Stimulated activated CD4-positive, alpha-beta T cell treated with anti-CD3 and anti-CD28 coated beads, TNF-alpha, amount 100 ng/mL, for 48 hours (primary cell): Measurements from ENCODE around the gene ZNF804B.

Experiments used
- DNase-seq, 3 donors: peaks; one replicate each; pipeline ENCODE4 v3.0.0-alpha.2; 2020; ENCODE audit warnings: low read depth in 3 of 3

Gene ZNF804B

DNA sequence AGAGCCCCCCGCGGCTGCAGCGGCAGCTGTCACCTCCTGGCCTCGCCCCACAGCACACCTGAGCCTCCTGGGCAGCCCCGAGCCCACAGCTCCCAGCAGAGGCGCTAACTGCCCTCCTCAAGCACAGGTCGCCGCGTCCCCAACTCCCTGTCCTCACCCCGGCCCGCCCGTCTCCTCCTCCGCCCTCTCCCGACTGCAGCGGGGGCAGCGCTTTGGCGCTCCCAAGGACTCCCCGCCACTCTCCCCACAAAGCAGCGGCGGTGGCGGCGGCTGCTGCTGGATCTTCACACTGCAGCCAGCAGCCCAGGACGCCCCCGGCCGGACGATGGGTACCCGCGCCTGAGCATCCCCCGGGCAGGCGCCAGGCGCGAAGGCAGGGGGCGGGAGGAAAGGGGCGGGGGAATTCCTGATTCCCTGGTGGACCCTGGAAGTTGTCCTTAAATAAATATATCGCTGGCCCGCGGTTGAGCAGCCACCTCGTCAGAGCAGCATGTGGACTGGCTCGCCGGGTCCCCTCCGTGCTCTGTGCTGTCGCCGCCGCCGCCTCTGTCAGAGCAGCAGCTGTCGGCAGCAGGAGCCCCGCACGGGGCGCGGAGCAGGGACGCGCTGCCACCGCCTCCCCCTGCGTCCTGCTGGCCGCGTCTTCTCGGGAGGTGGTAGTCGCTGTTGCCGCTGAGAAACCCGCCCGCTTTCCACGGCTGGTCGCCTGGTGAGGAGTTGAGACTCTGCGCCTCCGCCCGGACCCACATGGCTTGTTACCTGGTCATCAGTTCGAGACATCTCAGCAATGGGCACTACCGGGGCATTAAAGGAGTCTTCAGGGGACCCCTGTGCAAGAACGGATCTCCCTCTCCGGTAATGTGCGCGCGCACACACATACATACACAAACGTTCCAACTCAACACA, at the start of gene ZNF804B:
TSS of gene ZNF804B (plus strand) at position 471 of the 906 bp plus-strand sequence. CDS start at position 748, 277 bp downstream.
- DNase-seq: no peak

GRCh38 chr7:88735920-88736319, 23.6 kb upstream of the ZNF804B start:
- DNase-seq: no peak

DNA sequence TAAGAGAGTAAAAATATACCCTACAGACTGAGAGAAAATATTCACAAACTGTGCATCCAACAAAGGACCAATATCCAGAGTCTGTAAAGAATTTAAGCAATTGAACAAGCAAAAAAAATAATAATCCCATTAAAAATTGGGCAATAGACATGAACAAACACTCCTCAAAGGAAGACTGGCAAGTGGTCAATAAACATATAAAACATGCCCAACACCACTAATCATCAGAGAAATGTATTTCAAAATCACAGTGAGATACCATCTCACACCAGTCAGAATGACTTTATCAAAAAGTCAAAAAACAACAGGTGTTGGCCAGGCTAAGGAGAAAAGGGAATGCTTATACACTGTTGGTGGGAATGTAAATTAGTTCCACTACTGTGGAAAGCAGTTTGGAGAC, 21.9 kb upstream of the ZNF804B start:
- DNase-seq: no peak

GRCh38 chr7:88746126-88746525, 13.4 kb upstream of the ZNF804B start:
- DNase-seq: no peak

DNA sequence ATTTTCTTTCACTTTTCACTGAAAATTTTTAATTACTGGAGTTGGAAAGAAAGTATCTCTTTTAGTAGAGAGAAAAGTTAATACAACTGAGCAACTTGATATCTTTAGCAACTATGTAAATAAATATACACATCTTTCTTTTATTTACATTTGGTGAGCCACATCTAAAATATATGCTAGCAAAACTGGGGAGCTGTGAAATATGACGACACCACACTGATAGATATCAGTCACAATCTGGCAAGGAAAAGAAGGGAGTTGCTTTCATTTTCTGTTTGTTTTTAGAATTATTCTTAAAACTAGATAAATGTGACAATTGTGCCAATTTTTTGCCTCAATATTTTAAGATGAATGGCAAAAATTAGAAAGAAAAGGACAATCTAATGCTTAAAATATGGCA, 2.7 kb upstream of the ZNF804B start:
- DNase-seq: no peak

DNA sequence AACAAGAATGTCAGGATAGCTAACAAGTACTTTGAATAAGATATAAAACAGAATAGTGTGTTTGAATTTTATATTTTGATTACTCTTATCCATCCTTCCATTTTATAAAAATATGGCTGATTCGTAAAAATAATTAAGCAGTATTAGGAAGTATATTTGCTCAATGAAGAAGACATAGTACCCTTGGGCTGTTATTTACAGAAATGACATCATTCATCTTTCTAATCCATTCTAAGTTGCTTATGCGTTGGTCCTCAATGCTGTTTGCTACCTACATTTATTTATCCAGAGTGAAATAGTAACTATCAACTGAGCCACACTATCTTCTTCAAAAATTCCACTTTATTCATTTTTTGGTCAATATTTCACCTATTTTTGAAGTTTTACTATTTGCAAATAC, 2.1 kb upstream of the ZNF804B start:
- no peak for DNase-seq

DNA sequence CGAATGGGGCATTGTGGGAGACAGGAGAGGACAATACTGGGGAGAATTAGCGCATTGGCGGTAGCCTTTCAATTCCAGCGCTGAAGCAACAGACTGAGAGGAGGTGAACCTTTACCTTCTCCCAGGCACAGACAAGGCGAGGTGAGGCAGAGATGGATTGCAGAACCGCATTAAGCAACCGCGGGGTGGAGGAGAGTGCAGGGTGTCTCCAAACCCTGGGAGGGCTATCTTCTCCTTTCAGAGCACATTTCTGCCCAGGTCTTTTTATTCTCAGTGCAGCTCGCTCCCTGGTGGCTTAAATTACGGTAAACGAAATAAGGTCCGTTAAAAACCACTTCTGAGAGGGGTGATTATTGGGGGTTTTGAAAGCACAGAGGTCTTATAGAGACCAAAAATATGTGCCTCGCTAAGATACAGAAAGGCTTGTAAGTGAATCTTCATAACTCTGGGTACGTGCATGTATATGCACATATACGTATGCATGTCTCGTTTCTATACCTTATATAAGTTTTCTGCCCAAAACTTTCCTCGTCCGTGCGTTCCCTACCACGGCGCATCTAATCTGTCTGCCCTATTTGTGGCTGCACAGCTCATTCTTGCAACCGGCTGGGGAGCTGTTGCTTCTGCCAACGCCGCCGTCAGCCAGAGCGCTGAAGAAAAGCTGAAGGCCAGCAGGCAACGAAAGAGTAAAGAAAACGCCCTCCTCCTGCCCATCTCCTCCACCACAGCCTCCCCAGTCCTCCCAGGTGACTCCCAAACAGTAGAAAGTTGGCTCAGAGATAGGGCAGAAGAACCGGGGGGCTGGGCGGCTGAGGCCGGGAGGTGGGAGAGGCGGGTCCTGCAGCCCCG, 895 bp upstream of the ZNF804B start:
- no peak for DNase-seq

- no peak for DNase-seq
These were observed 626 bp downstream of the ZNF804B start for GRCh38 chr7:88760136-88760515.

DNA sequence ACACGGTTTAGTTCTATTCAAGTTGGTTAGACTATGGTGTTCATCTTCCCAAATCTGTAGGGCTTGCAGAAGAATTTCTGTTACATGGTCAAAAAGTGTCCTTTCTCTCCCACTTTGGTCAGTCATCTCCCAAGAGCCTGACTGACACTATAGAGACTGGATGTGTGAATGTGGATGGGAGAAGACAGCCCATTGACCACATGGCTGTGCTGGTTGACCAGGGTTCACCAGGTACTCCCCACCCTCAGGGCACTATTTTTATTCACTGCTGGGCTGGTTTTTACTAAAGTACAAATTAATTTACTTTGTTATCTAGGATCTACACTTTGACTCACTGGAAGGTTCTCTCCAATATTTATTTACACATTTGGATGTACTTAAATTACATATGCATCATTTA, 2.3 kb downstream of the ZNF804B start:
- DNase-seq: no peak

DNA sequence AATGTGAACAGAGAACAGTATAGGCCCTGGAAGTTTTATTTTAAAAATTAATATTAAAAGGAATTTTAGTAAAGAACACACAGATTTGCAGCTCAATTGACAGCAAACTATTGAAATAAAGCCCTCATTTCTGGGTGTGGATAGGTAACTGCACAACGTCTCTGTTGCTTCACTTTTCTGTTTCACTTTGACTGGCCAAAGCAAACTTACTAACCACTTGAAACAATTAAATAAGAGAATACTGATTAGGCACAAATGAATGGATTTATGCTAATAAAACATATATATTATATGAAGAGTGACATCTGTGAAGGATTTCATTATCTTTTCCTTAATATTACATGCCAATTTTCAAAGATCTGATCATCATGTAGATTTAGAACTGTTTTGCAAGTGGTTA, 11.9 kb downstream of the ZNF804B start:
- DNase-seq: no peak

GRCh38 chr7:88772776-88773175, 13.3 kb downstream of the ZNF804B start:
- no peak for DNase-seq

DNA sequence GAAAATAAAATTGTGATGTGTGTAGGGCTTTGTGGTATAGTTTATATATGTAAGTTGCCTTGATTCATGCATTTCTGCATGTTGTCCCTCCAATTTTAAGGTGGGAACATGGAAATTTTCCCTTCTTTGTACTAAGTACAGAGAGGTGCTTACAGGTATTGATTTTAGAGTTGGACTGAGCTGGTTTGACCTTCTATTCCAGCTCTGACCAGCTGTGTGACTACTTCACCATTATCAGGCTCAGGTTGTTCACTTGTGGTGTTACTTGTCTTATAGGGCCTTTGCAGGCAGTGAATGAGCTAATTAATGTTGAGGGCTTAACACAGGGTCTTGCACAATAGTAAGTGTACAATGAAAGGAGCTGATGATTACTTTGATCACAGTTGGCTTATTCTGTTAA, 16.3 kb downstream of the ZNF804B start:
- DNase-seq: no peak

DNA sequence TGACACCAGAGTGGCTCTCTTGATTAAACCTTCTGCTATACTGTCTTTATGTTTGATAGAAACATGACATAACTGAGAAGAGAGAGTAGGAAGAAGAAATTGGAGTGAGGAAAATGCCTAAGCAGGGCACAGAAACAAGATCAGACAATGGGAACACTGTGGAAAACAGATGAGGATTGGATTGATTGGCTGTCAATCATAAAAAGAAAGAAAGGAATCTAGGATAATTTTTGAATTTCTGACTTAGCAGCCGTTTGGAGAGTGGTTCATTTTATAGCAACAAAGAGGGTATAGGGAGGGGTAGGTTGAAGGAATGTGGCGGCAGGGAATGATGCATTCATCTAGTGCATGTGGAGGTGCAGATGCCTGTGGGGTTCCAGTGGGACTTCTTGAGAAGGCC, 28.3 kb downstream of the ZNF804B start:
- no peak for DNase-seq

- DNase-seq: no peak
These were observed 30.1 kb downstream of the ZNF804B start for GRCh38 chr7:88789480-88790064.

GRCh38 chr7:88791891-88792290, 32.4 kb downstream of the ZNF804B start:
- no peak for DNase-seq

- no peak for DNase-seq
These were observed 32.9 kb downstream of the ZNF804B start for GRCh38 chr7:88792361-88792760.

- DNase-seq: no peak
These were observed 36.1 kb downstream of the ZNF804B start, which contains the start of gene TEX47 for GRCh38 chr7:88795553-88795952. TSS of gene TEX47 (minus strand) at chr7:88795737. CDS start at chr7:88794942, 795 bp downstream.

DNA sequence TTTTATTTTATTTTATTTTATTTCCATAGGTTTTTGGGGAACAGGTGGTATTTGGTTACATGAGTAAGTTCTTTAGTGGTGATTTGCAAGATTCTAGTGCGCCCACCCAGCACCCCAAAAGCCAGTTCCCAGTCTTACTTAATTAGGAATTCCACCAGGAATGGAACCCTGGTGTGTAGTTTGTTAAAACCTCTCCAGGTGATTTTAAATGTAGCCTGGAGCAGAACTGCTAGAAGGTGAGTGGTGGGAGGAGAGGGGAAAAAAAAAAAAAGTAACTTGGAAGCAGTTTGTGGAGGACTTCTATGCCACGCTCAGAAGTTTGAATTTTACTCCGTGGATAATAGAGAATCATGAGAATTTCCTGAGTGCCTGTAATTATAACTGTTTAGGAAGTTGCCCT, 41.5 kb downstream of the ZNF804B start:
- DNase-seq: no peak

- DNase-seq: no peak
These were observed 47.0 kb downstream of the ZNF804B start for GRCh38 chr7:88806280-88807037.

- no peak for DNase-seq
These were observed 59.1 kb downstream of the ZNF804B start for GRCh38 chr7:88818552-88818951.

- DNase-seq: no peak
These were observed 66.7 kb downstream of the ZNF804B start for GRCh38 chr7:88826222-88826621.
